Measurements from ENCODE around the gene CCR2. TPM values are rescaled to one million over a fixed set of nuclear protein-coding genes. Genes with fewer than 3 reads are reported as not detected.
A peak's percentile ranks its signal among the peaks of the same experiment; 100 is the strongest.

CCR2 gene
- total and polyA plus RNA-seq, 2 donors from 2014 or later = 0.62 to 8.1 TPM

DNA sequence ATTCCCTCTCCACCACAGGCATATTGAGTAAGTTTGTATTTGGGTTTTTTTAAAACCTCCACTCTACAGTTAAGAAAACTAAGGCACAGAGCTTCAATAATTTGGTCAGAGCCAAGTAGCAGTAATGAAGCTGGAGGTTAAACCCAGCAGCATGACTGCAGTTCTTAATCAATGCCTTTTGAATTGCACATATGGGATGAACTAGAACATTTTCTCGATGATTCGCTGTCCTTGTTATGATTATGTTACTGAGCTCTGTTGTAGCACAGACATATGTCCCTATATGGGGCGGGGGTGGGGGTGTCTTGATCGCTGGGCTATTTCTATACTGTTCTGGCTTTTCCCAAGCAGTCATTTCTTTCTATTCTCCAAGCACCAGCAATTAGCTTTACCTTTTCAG is 15.2 kb downstream of the CCR2 start:
- intact Hi-C loops (cut with DNase I) = no loop called here
- FAIRE-seq = no peak
- Histone ChIP-seq H3K9me3 (ENCODE audit: control insufficient read depth in 2 of 3, insufficient read depth in 1 of 3, low read length in 3 of 3) (no peaks in the 10 kb centered on the region), H3K4me1 (ENCODE audit: control insufficient read depth in 2 of 3, insufficient read depth in 2 of 3, low read depth in 1 of 3, low read length in 3 of 3) (no peaks in the 10 kb centered on the region), H3K27me3 (ENCODE audit: control insufficient read depth, insufficient read depth, low read length) (no peaks in the 10 kb centered on the region), H3K27ac (ENCODE audit: low read depth in 2 of 2, low read length in 2 of 2) (no peak overlapping the region), H3K4me3 (ENCODE audit: low read length in 3 of 3) (no peak overlapping the region), H3K9ac (ENCODE audit: low read length in 3 of 3) (no peak overlapping the region), H3K36me3 (ENCODE audit: control insufficient read depth in 2 of 3, insufficient read depth in 3 of 3, low read length in 3 of 3) (no peaks in the 10 kb centered on the region)
- TF ChIP-seq CTCF (IDR thresholded peaks at IDR 0.05; ENCODE audit: borderline replicate concordance, extremely low read depth, insufficient read depth) = no peak
- no peak for DNase-seq

DNA sequence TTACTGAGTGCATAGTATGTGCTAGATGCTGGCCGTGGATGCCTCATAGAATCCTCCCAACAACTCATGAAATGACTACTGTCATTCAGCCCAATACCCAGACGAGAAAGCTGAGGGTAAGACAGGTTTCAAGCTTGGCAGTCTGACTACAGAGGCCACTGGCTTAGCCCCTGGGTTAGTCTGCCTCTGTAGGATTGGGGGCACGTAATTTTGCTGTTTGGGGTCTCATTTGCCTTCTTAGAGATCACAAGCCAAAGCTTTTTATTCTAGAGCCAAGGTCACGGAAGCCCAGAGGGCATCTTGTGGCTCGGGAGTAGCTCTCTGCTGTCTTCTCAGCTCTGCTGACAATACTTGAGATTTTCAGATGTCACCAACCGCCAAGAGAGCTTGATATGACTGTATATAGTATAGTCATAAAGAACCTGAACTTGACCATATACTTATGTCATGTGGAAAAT is 15.8 kb downstream of the CCR2 start:
- no peaks in the 10 kb centered on the region for H3K36me3 ChIP-seq (ENCODE audit: control insufficient read depth in 2 of 3, insufficient read depth in 3 of 3, low read length in 3 of 3)
- DNase-seq (no peak), FAIRE-seq (no peak)
- no peak overlapping the region for H3K4me3 ChIP-seq (ENCODE audit: low read length in 3 of 3)
- no peaks in the 10 kb centered on the region for H3K4me1 ChIP-seq (ENCODE audit: control insufficient read depth in 2 of 3, insufficient read depth in 2 of 3, low read depth in 1 of 3, low read length in 3 of 3)
- H3K9ac ChIP-seq (ENCODE audit: low read length in 3 of 3) = no peak overlapping the region
- H3K9me3 ChIP-seq (ENCODE audit: control insufficient read depth in 2 of 3, insufficient read depth in 1 of 3, low read length in 3 of 3) = no peaks in the 10 kb centered on the region
- no peak for TF ChIP-seq CTCF (IDR thresholded peaks at IDR 0.05; ENCODE audit: borderline replicate concordance, extremely low read depth, insufficient read depth)
- intact Hi-C loops (cut with DNase I) = loop anchor here (10.0 kb wide), 2 partner anchors 285 to 425 kb away; partner anchors contain the start of gene CXCR6
- no peaks in the 10 kb centered on the region for H3K27me3 ChIP-seq (ENCODE audit: control insufficient read depth, insufficient read depth, low read length)
- H3K27ac ChIP-seq (ENCODE audit: low read depth in 2 of 2, low read length in 2 of 2) = peak overlapping the region in 1 of 2 donors; percentile 36

- Histone ChIP-seq H3K4me3 (ENCODE audit: low read length in 3 of 3) (no peak within 1 kb of the TSS), H3K27me3 (ENCODE audit: control insufficient read depth, insufficient read depth, low read length) (no peaks in the 10 kb centered on the region), H3K36me3 (ENCODE audit: control insufficient read depth in 2 of 3, insufficient read depth in 3 of 3, low read length in 3 of 3) (no peaks in the 10 kb centered on the region), H3K4me1 (ENCODE audit: control insufficient read depth in 2 of 3, insufficient read depth in 2 of 3, low read depth in 1 of 3, low read length in 3 of 3) (no peaks in the 10 kb centered on the region), H3K9ac (ENCODE audit: low read length in 3 of 3) (no peak within 1 kb of the TSS), H3K27ac (ENCODE audit: low read depth in 2 of 2, low read length in 2 of 2) (no peak within 1 kb of the TSS), H3K9me3 (ENCODE audit: control insufficient read depth in 2 of 3, insufficient read depth in 1 of 3, low read length in 3 of 3) (no peaks in the 10 kb centered on the region)
- DNase-seq = no peak
- intact Hi-C loops (cut with DNase I) = loop anchor here (10.0 kb wide), 2 partner anchors 286 to 426 kb away; partner anchors contain the start of gene CXCR6
- TF ChIP-seq CTCF (IDR thresholded peaks at IDR 0.05; ENCODE audit: borderline replicate concordance, extremely low read depth, insufficient read depth) = no peak
- FAIRE-seq = no peak
These were observed 17.1 kb downstream of the CCR2 start, which contains the start of gene CCR5 for GRCh38 chr3:46370839-46371518. Gene CCR5 (plus strand): TSS chr3:46370946. CDS start chr3:46372903, 1,957 bp downstream.
